ENCODE results near the gene STX18. TPM values are rescaled to one million over a fixed set of nuclear protein-coding genes. Genes with fewer than 3 reads are reported as not detected.

STX18 gene
- total RNA-seq, 2 experiments from 2014 or later, result 19.5 to 20.0 TPM

DNA sequence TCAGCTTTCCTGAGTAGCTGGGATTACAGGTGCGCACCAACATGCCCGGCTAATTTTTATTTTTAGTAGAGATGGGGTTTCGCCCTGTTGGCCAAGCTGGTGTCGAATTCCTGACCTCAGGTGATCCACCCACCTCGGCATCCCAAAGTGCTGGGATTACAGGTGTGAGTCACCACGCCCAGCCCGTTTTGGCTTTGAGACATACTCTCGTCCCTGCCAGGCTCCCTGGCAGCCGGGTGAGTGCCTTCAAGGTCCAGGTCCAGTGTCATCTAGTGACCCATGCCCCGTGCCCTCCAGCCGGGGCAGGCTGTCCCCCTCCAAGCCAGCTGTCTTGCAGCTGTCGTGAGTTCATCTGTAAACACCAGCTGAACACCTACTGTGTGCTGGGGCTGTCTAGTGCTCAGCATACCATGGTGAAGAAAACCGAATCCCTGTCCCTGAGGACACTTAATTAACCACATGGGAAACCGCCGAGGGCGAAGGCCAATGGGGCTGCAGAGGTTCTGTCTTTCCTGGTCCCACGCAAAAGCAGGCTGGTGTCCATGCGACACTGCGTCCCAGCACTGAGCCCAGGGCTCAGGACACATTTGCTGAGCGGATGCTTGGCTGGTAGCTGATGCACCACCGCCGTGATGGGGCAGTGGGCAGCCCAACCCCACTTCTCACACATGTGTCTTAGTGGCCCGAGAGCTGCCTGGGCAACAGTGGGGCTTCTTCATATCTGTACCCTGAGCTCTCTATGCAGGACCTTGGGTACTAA is 133.1 kb downstream of the STX18 start:
- TF ChIP-seq CTCF (IDR thresholded peaks at IDR 0.05), result no peak
- H3K36me3 Mint-ChIP-seq (ENCODE audit: low read depth), result no peaks in the 10 kb centered on the region
- POLR2A ChIA-PET, result interaction anchor here (1.0 kb wide), 1 partner anchor 17 kb away, joined by 3 read pairs; no protein-coding TSS in a partner anchor
- DNase-seq, result no peak
- H3K27me3 Mint-ChIP-seq, result no peaks in the 10 kb centered on the region
- CTCF ChIA-PET, result interaction anchor here (1.2 kb wide), 1 partner anchor 227 kb away, joined by 3 read pairs; no protein-coding TSS in a partner anchor
- H3K9me3 Mint-ChIP-seq, result no peaks in the 10 kb centered on the region
- intact Hi-C loops (cut with micrococcal nuclease), result no loop called here
- ATAC-seq, result no peak
- no peak overlapping the region for H3K27ac Mint-ChIP-seq
- no peak overlapping the region for H3K4me3 Mint-ChIP-seq
- no peaks in the 10 kb centered on the region for H3K4me1 Mint-ChIP-seq (ENCODE audit: low read depth)

DNA sequence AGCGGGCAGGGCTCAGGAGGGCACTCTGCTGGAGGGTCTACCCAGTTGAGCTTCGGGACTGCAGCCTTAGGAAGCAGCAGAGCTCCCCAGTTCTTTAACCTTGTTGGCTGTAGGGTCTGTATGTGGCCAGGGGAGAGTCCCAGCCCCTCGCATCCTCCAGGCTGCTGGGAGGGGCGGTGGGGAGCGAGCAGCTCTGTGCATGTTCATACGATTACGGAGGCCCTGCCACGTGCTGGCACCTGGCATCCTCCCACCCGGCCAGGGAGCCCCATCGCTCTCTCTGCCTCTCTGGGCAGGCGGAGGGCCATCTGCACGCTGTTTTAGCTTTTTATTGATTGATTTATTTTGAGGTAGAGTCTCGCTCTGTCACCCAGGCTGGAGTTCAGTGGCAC is 133.7 kb downstream of the STX18 start:
- no peak for ATAC-seq
- ChIA-PET POLR2A (interaction anchor here (1.0 kb wide), 1 partner anchor 18 kb away, joined by 3 read pairs; no protein-coding TSS in a partner anchor), CTCF (interaction anchor here (1.2 kb wide), 1 partner anchor 226 kb away, joined by 3 read pairs; no protein-coding TSS in a partner anchor)
- DNase-seq, result no peak
- no peak overlapping the region for H3K27ac Mint-ChIP-seq
- H3K36me3 Mint-ChIP-seq (ENCODE audit: low read depth), result no peaks in the 10 kb centered on the region
- intact Hi-C loops (cut with micrococcal nuclease), result no loop called here
- no peaks in the 10 kb centered on the region for H3K27me3 Mint-ChIP-seq
- H3K4me1 Mint-ChIP-seq (ENCODE audit: low read depth), result no peaks in the 10 kb centered on the region
- no peak for TF ChIP-seq CTCF (IDR thresholded peaks at IDR 0.05)
- H3K4me3 Mint-ChIP-seq, result no peak overlapping the region
- no peaks in the 10 kb centered on the region for H3K9me3 Mint-ChIP-seq

DNA sequence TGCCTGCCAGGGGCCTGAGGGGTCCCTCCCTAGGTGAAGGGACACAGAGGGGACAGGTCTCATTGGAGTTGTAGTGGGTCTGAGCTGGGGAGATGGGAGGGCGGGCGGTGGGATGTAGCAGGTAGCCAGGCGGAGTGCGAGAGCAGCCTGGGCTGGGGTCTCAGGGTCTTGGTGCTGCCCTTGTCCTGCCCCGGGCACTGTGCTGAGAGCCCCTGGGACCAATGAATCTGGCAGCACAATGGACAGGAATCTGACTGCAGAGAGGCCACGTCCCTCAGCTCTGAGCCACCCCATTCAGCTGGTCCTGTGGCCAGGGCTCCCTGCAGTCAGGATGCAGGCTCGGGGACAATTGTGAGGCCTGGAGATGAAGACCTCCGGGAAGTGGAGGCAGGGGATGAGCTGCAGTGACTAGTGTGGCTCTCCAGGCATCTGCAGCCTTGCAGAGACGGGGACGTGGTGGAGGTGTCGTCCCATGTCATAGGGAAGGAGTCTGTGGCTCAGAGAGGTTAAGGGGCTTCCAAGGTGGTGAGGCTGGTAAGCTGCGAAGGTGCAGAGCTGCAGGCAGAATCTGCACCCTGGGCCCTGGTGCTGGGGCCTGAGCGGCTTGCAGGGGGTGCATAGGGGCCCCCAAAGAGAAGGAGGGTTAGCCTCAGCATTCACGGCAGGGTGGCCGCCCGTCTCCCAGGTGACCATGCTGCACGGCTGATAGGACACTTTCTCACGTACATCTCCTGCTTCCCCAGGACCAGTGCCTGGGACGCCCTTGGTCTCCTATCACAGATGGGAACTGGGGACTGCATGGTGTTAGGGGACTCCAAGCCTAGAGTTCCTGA is 134.3 kb downstream of the STX18 start:
- H3K27me3 Mint-ChIP-seq, result no peaks in the 10 kb centered on the region
- intact Hi-C loops (cut with micrococcal nuclease), result no loop called here
- no peaks in the 10 kb centered on the region for H3K36me3 Mint-ChIP-seq (ENCODE audit: low read depth)
- POLR2A ChIA-PET, result interaction anchor here (1.0 kb wide), 1 partner anchor 19 kb away, joined by 3 read pairs; no protein-coding TSS in a partner anchor
- H3K27ac Mint-ChIP-seq, result no peak overlapping the region
- TF ChIP-seq CTCF (IDR thresholded peaks at IDR 0.05), result no peak
- DNase-seq (no peak), ATAC-seq (no peak)
- H3K4me1 Mint-ChIP-seq (ENCODE audit: low read depth), result no peaks in the 10 kb centered on the region
- CTCF ChIA-PET, result interaction anchor here (1.2 kb wide), 1 partner anchor 225 kb away, joined by 3 read pairs; no protein-coding TSS in a partner anchor
- H3K4me3 Mint-ChIP-seq, result no peak overlapping the region
- no peaks in the 10 kb centered on the region for H3K9me3 Mint-ChIP-seq

DNA sequence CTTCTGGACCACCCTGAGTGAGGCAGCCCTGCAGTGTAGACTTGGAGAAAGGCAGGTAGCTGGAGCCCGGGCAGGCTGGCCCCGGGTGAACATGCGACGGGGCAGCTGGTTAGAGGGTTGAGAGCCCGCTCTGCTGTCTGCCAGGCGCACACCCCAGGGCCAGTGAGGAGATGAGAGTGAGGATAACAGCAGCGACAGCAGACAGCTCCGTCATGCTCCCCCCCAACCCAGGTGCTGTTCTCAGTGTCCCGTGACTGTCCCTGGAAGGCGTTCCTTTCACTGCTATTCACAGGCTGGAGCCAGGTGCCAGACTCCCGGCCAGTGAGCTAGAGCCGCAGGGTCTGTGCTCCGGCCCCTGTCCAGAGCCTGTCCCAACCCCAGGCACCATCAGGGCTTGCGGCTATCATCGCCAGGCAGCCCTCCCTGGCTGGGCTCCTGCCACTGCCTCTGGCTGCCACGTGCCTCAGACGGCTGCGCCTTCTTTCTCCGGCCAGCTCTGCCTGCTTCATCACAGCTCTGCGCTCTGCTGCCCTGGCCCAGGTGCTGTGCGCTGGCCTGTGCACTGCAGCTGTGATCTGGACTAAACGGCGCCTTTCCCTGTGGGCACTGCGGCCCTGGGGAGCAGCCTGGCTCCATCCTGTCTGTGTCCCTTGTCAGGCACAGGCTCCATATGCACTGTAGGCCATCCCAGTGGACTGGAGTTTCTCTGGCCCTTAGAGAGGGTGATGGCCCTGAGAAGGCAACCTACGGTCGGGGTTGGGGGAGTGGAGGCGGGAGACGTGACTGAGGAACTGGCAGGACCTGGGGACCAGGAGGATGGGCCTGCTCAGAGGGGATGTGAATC is 135.2 kb downstream of the STX18 start:
- ATAC-seq, result no peak
- POLR2A ChIA-PET, result no interaction called here

More for the DNA sequence above, 135.2 kb downstream of the STX18 start:
- Mint-ChIP-seq H3K36me3 (ENCODE audit: low read depth) (no peaks in the 10 kb centered on the region), H3K9me3 (no peaks in the 10 kb centered on the region), H3K27me3 (no peaks in the 10 kb centered on the region), H3K4me3 (no peak overlapping the region), H3K4me1 (ENCODE audit: low read depth) (no peaks in the 10 kb centered on the region), H3K27ac (no peak overlapping the region)
- no peak for DNase-seq
- no peak for TF ChIP-seq CTCF (IDR thresholded peaks at IDR 0.05)
- CTCF ChIA-PET, result no interaction called here
- intact Hi-C loops (cut with micrococcal nuclease), result no loop called here

Data from activated CD8-positive, alpha-beta T cell treated with anti-CD3 and anti-CD28 coated beads for 36 hours (primary cell).